ENCODE data around the gene SLC22A1.

DNA sequence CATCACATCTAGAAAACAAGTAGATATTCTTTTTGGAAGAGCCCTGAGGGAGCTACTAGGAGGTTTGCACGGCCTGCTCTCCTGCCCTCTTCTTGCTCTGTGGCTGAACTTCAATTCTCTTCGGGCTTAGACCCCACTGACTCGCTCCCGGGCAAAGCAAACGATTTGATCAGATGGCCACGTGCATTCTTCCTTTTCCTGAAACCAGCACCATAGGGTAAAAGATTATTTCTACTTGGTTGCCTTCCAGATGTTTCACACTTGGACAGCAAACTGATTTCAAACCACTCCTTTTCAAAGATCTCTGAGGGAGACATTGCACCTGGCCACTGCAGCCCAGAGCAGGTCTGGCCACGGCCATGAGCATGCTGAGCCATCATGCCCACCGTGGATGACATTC, at the start of gene SLC22A1:
- TF ChIP-seq TAF1 (IDR thresholded peaks at IDR 0.05; ENCODE audit: low read depth), result no peak
- TF ChIP-seq, protein P1, sequence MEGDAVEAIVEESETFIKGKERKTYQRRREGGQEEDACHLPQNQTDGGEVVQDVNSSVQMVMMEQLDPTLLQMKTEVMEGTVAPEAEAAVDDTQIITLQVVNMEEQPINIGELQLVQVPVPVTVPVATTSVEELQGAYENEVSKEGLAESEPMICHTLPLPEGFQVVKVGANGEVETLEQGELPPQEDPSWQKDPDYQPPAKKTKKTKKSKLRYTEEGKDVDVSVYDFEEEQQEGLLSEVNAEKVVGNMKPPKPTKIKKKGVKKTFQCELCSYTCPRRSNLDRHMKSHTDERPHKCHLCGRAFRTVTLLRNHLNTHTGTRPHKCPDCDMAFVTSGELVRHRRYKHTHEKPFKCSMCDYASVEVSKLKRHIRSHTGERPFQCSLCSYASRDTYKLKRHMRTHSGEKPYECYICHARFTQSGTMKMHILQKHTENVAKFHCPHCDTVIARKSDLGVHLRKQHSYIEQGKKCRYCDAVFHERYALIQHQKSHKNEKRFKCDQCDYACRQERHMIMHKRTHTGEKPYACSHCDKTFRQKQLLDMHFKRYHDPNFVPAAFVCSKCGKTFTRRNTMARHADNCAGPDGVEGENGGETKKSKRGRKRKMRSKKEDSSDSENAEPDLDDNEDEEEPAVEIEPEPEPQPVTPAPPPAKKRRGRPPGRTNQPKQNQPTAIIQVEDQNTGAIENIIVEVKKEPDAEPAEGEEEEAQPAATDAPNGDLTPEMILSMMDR (IDR thresholded peaks at IDR 0.05; ENCODE audit: poor library complexity, severe bottlenecking), result no peak
- TF ChIP-seq EZH2 (IDR thresholded peaks at IDR 0.05; ENCODE audit: borderline replicate concordance, insufficient read depth, low read length, poor library complexity, severe bottlenecking), result no peak
- no peak for TF ChIP-seq POLR2AphosphoS5 (IDR thresholded peaks at IDR 0.05)
- TF ChIP-seq RAD21 (conservative IDR thresholded peaks at IDR 0.05), result no peak
- no peak for TF ChIP-seq EP300 (conservative IDR thresholded peaks at IDR 0.05; ENCODE audit: poor library complexity, severe bottlenecking)
- TF ChIP-seq, protein P2, sequence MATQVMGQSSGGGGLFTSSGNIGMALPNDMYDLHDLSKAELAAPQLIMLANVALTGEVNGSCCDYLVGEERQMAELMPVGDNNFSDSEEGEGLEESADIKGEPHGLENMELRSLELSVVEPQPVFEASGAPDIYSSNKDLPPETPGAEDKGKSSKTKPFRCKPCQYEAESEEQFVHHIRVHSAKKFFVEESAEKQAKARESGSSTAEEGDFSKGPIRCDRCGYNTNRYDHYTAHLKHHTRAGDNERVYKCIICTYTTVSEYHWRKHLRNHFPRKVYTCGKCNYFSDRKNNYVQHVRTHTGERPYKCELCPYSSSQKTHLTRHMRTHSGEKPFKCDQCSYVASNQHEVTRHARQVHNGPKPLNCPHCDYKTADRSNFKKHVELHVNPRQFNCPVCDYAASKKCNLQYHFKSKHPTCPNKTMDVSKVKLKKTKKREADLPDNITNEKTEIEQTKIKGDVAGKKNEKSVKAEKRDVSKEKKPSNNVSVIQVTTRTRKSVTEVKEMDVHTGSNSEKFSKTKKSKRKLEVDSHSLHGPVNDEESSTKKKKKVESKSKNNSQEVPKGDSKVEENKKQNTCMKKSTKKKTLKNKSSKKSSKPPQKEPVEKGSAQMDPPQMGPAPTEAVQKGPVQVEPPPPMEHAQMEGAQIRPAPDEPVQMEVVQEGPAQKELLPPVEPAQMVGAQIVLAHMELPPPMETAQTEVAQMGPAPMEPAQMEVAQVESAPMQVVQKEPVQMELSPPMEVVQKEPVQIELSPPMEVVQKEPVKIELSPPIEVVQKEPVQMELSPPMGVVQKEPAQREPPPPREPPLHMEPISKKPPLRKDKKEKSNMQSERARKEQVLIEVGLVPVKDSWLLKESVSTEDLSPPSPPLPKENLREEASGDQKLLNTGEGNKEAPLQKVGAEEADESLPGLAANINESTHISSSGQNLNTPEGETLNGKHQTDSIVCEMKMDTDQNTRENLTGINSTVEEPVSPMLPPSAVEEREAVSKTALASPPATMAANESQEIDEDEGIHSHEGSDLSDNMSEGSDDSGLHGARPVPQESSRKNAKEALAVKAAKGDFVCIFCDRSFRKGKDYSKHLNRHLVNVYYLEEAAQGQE (IDR thresholded peaks at IDR 0.05; ENCODE audit: borderline replicate concordance), result no peak
